Gastrocnemius medialis (tissue), 4 donors: Measurements from ENCODE around the gene NTRK3.

Source experiments
- POLR2A ChIP-seq, 2 donors: fragments of 450-650 bp; IDR thresholded peaks; one replicate each; pipeline ENCODE4 v1.6.1; 2017; ENCODE audit warnings: antibody characterized with exemption in 2 of 2, mild to moderate bottlenecking in 2 of 2, moderate library complexity in 2 of 2
- TF ChIP-seq, protein P1 (sequence below), 5 experiments: fragments of 450-650 bp in 3 of 5; fragments of 200-600 bp in 2 of 5; sonication (generic) in 2 of 5; IDR thresholded peaks in 4 of 5; conservative IDR thresholded peaks in 1 of 5; 1 replicate in 4 of 5; 2 replicates in 1 of 5; pipeline ENCODE4 v1.5.1; 2016 to 2019; ENCODE audit warnings: antibody characterized with exemption in 5 of 5, mild to moderate bottlenecking in 3 of 5, moderate library complexity in 3 of 5

DNA sequence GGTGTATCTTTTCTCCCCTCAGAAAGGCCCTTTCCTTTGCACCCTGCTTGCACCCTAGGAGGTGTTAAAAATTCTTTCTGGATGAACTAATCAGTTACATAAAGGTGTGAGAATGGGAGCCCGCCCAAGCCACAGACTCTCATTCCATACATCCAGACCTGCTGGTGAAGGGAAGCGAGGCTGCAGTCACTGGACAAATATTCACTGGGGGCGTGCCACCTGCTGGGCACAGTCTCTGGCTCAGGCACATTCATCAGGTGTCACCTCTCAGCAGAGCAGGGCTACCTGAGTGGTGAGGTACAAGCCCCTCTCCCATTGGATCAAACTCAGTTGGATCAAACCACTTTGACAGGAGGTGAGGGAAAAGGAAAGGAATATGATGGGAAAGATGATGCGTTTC lies 52.0 kb downstream of the NTRK3 start:
- TF ChIP-seq, protein P1, sequence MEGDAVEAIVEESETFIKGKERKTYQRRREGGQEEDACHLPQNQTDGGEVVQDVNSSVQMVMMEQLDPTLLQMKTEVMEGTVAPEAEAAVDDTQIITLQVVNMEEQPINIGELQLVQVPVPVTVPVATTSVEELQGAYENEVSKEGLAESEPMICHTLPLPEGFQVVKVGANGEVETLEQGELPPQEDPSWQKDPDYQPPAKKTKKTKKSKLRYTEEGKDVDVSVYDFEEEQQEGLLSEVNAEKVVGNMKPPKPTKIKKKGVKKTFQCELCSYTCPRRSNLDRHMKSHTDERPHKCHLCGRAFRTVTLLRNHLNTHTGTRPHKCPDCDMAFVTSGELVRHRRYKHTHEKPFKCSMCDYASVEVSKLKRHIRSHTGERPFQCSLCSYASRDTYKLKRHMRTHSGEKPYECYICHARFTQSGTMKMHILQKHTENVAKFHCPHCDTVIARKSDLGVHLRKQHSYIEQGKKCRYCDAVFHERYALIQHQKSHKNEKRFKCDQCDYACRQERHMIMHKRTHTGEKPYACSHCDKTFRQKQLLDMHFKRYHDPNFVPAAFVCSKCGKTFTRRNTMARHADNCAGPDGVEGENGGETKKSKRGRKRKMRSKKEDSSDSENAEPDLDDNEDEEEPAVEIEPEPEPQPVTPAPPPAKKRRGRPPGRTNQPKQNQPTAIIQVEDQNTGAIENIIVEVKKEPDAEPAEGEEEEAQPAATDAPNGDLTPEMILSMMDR (IDR thresholded peaks at IDR 0.05 in 4 of 5, conservative IDR thresholded peaks at IDR 0.05 in 1 of 5), result no peak
- no peak for TF ChIP-seq POLR2A (IDR thresholded peaks at IDR 0.05)
